ENCODE measurements around the gene TMEM245. TPM values are rescaled to one million over a fixed set of nuclear protein-coding genes. Genes with fewer than 3 reads are reported as not detected.

TMEM245 gene
- total RNA-seq (ENCODE audit: low replicate concordance) = 27.7 and 36.1 TPM in 2 replicates

GRCh38 chr9:109119439-109120203 is at the start of gene TMEM245:
TSS of gene TMEM245 (minus strand) at chr9:109119947. CDS start at chr9:109119913, 34 bp downstream.

GRCh38 chr9:109166771-109167601 is 47.2 kb upstream of the TMEM245 start, which contains the start of gene FRRS1L:
TSS of gene FRRS1L (minus strand) at chr9:109167249. CDS start at chr9:109167138, 111 bp downstream.

GRCh38 chr9:109012876-109013678 is 106.7 kb downstream of the TMEM245 start, which contains the start of gene CTNNAL1:
TSS of gene CTNNAL1 (minus strand) at chr9:109013499. CDS start at chr9:109013442, 57 bp downstream.

Other genes starting within 250 kb of the TMEM245 start
- 22.0 and 26.2 TPM in 2 replicates for gene ELP1, start 185.8 kb downstream of the TMEM245 start, total RNA-seq (ENCODE audit: low replicate concordance)
- 3.0 and 4.4 TPM in 2 replicates for gene ABITRAM, start 185.5 kb downstream of the TMEM245 start, total RNA-seq (ENCODE audit: low replicate concordance)
- gene CTNNAL1, start 106.4 kb downstream of the TMEM245 start, total RNA-seq (ENCODE audit: low replicate concordance) = 31.0 and 171 TPM in 2 replicates
- under 0.01 and 0.94 TPM in 2 replicates for gene FRRS1L, start 47.3 kb upstream of the TMEM245 start, total RNA-seq (ENCODE audit: low replicate concordance)
- gene EPB41L4B, start 201.1 kb upstream of the TMEM245 start, total RNA-seq (ENCODE audit: low replicate concordance) = 0.12 and 1.7 TPM in 2 replicates

All from smooth muscle cell of the coronary artery (primary cell).